BE2C (cell line): ENCODE results near the gene ATXN7. TPM values are rescaled to one million over a fixed set of nuclear protein-coding genes. Genes with fewer than 3 reads are reported as not detected.

Experiments used
- DNase-seq: peaks from one replicate; pipeline ENCODE4 v3.0.0-alpha.2; 2020
- H3K27me3 ChIP-seq: fragments of 250-450 bp; sonication (Bioruptor Pico); 2 replicates; pipeline ENCODE4 v1.5.1; 2020; ENCODE audit warnings: mild to moderate bottlenecking
- H3K36me3 ChIP-seq: fragments of 250-450 bp; sonication (Bioruptor Pico); 2 replicates; pipeline ENCODE4 v1.5.1; 2020; ENCODE audit warnings: mild to moderate bottlenecking
- H3K4me1 ChIP-seq: fragments of 250-450 bp; sonication (Bioruptor Pico); 2 replicates; pipeline ENCODE4 v1.5.1; 2020
- H3K4me3 ChIP-seq: 2 replicates; pipeline ENCODE4 v1.5.1; 2011; ENCODE audit warnings: low read depth, low read length
- H3K9me3 ChIP-seq: fragments of 250-450 bp; sonication (Bioruptor Pico); 2 replicates; pipeline ENCODE4 v1.5.1; 2020
- CTCF ChIP-seq: IDR thresholded peaks from 2 replicates; pipeline ENCODE4 v1.5.1; 2012; ENCODE audit warnings: mild to moderate bottlenecking, low read depth, low read length
- polyA plus RNA-seq: library from polyadenylated mRNA; unstranded; fragments of >200 nt; gene quantifications from one replicate; pipeline ENCODE4 v1.2.1, GENCODE V29; 2012; ENCODE audit warnings: low read depth, missing spikeins; ENCODE audit not compliant: insufficient read length, insufficient read depth

ATXN7 gene
- 8.7 TPM for polyA plus RNA-seq

GRCh38 chr3:63863150-63864007 is at the start of gene ATXN7, which contains the start of gene THOC7:
Gene ATXN7 (plus strand): TSS chr3:63863867. CDS start chr3:63912599, 48,732 bp downstream.
Gene THOC7 (minus strand): TSS chr3:63863805. CDS start chr3:63863790, 15 bp downstream.
- no peaks in the 10 kb centered on the region; the same call in 1 of the 2 replicates for H3K9me3 ChIP-seq
- no peaks in the 10 kb centered on the region for H3K27me3 ChIP-seq
- H3K4me3 ChIP-seq = peak within 1 kb of the TSS; percentile 88
- H3K36me3 ChIP-seq = peaks cover 4% of the 10 kb centered on the region
- peak; percentile 81 for DNase-seq
- H3K4me1 ChIP-seq = no peaks in the 10 kb centered on the region
- no peak for TF ChIP-seq CTCF

GRCh38 chr3:63814237-63814636 is 49.4 kb upstream of the ATXN7 start:
- Histone ChIP-seq H3K9me3 (no peaks in the 10 kb centered on the region), H3K4me1 (peaks cover 2% of the 10 kb centered on the region; the same call in 1 of the 2 replicates), H3K4me3 (no peak overlapping the region), H3K36me3 (no peaks in the 10 kb centered on the region), H3K27me3 (no peaks in the 10 kb centered on the region)
- DNase-seq = no peak
- no peak for TF ChIP-seq CTCF

- Histone ChIP-seq H3K27me3 (no peaks in the 10 kb centered on the region), H3K36me3 (no peaks in the 10 kb centered on the region), H3K4me1 (peaks cover 2% of the 10 kb centered on the region; the same call in 1 of the 2 replicates), H3K9me3 (no peaks in the 10 kb centered on the region), H3K4me3 (no peak overlapping the region)
- no peak for TF ChIP-seq CTCF
- no peak for DNase-seq
These were observed 46.4 kb upstream of the ATXN7 start for GRCh38 chr3:63817225-63817624.

GRCh38 chr3:63818282-63819150 is 45.2 kb upstream of the ATXN7 start:
- H3K4me1 ChIP-seq = peaks cover 2% of the 10 kb centered on the region; the same call in 1 of the 2 replicates
- H3K9me3 ChIP-seq = no peaks in the 10 kb centered on the region
- H3K4me3 ChIP-seq = peak overlapping the region; percentile 35
- peak; percentile 87 for TF ChIP-seq CTCF
- no peaks in the 10 kb centered on the region for H3K36me3 ChIP-seq
- peak; percentile 56 for DNase-seq
- no peaks in the 10 kb centered on the region for H3K27me3 ChIP-seq

- H3K4me1 ChIP-seq = peaks cover 2% of the 10 kb centered on the region; the same call in 1 of the 2 replicates
- TF ChIP-seq CTCF = no peak
- H3K4me3 ChIP-seq = peak within 1 kb of the TSS; percentile 35
- no peaks in the 10 kb centered on the region for H3K9me3 ChIP-seq
- H3K36me3 ChIP-seq = no peaks in the 10 kb centered on the region
- no peak for DNase-seq
- H3K27me3 ChIP-seq = no peaks in the 10 kb centered on the region
These were observed 44.6 kb upstream of the ATXN7 start, which contains the start of gene C3orf49 for GRCh38 chr3:63819151-63819398. Gene C3orf49 (plus strand): TSS chr3:63819299. CDS start chr3:63819472, 173 bp downstream.
